ENCODE measurements around the gene DCAKD.
A peak's percentile ranks its signal among the peaks of the same experiment; 100 is the strongest.

The DCAKD gene

GRCh38 chr17:45050481-45051059, 862 bp downstream of the DCAKD start:
- peaks cover 58% of the 10 kb centered on the region for H3K4me1 Mint-ChIP-seq
- H3K27ac Mint-ChIP-seq = peak overlapping the region; percentile 96
- peak; percentile 61 for DNase-seq
- peak; percentile 30 for ATAC-seq
- H3K9me3 Mint-ChIP-seq = no peaks in the 10 kb centered on the region
- H3K27me3 Mint-ChIP-seq = no peaks in the 10 kb centered on the region
- peaks cover 20% of the 10 kb centered on the region for H3K36me3 Mint-ChIP-seq (ENCODE audit: low read depth)
- peak overlapping the region; percentile 91 for H3K4me3 Mint-ChIP-seq

- Mint-ChIP-seq H3K4me1 (peaks cover 58% of the 10 kb centered on the region), H3K9me3 (no peaks in the 10 kb centered on the region), H3K36me3 (ENCODE audit: low read depth) (peaks cover 17% of the 10 kb centered on the region), H3K4me3 (peak overlapping the region; percentile 91), H3K27me3 (no peaks in the 10 kb centered on the region), H3K27ac (peak overlapping the region; percentile 71)
- no peak for ATAC-seq
- DNase-seq = no peak
Observed at GRCh38 chr17:45048795-45049563, 2.5 kb downstream of the DCAKD start.

- H3K36me3 Mint-ChIP-seq (ENCODE audit: low read depth) = peaks cover 16% of the 10 kb centered on the region
- ATAC-seq = peak; percentile 53
- H3K4me1 Mint-ChIP-seq = peaks cover 66% of the 10 kb centered on the region
- H3K27ac Mint-ChIP-seq = peak overlapping the region; percentile 85
- peak; percentile 38 for DNase-seq
- H3K4me3 Mint-ChIP-seq = peak overlapping the region; percentile 37
- no peaks in the 10 kb centered on the region for H3K9me3 Mint-ChIP-seq
- no peaks in the 10 kb centered on the region for H3K27me3 Mint-ChIP-seq
Observed at GRCh38 chr17:45046537-45047125, 4.8 kb downstream of the DCAKD start.

GRCh38 chr17:45043813-45044540, 7.5 kb downstream of the DCAKD start:
- H3K4me3 Mint-ChIP-seq = no peak overlapping the region
- peaks cover 7% of the 10 kb centered on the region for H3K36me3 Mint-ChIP-seq (ENCODE audit: low read depth)
- no peak overlapping the region for H3K27ac Mint-ChIP-seq
- H3K4me1 Mint-ChIP-seq = peaks cover 54% of the 10 kb centered on the region
- no peaks in the 10 kb centered on the region for H3K27me3 Mint-ChIP-seq
- no peaks in the 10 kb centered on the region for H3K9me3 Mint-ChIP-seq
- DNase-seq (no peak), ATAC-seq (no peak)

GRCh38 chr17:45042346-45043120, 8.9 kb downstream of the DCAKD start:
- no peak overlapping the region for H3K4me3 Mint-ChIP-seq
- H3K36me3 Mint-ChIP-seq (ENCODE audit: low read depth) = peaks cover 6% of the 10 kb centered on the region
- ATAC-seq (no peak), DNase-seq (no peak)
- H3K27ac Mint-ChIP-seq = peak overlapping the region; percentile 38
- no peaks in the 10 kb centered on the region for H3K9me3 Mint-ChIP-seq
- peaks cover 45% of the 10 kb centered on the region for H3K4me1 Mint-ChIP-seq
- H3K27me3 Mint-ChIP-seq = no peaks in the 10 kb centered on the region

GRCh38 chr17:45040459-45040858, 11.0 kb downstream of the DCAKD start:
- Mint-ChIP-seq H3K4me3 (no peak overlapping the region), H3K27me3 (no peaks in the 10 kb centered on the region), H3K36me3 (ENCODE audit: low read depth) (peaks cover 3% of the 10 kb centered on the region), H3K4me1 (peaks cover 29% of the 10 kb centered on the region), H3K27ac (no peak overlapping the region), H3K9me3 (no peaks in the 10 kb centered on the region)
- no peak for ATAC-seq
- DNase-seq = no peak

- DNase-seq = no peak
- Mint-ChIP-seq H3K4me3 (no peak overlapping the region), H3K36me3 (ENCODE audit: low read depth) (peaks cover 10% of the 10 kb centered on the region), H3K27me3 (no peaks in the 10 kb centered on the region), H3K9me3 (no peaks in the 10 kb centered on the region), H3K4me1 (peaks cover 24% of the 10 kb centered on the region), H3K27ac (peak overlapping the region; percentile 8)
- ATAC-seq = no peak
Observed at GRCh38 chr17:45038728-45039634, 12.5 kb downstream of the DCAKD start.

- no peak overlapping the region for H3K27ac Mint-ChIP-seq
- H3K4me1 Mint-ChIP-seq = peaks cover 5% of the 10 kb centered on the region
- ATAC-seq = no peak
- no peak for DNase-seq
- H3K4me3 Mint-ChIP-seq = no peak overlapping the region
- H3K27me3 Mint-ChIP-seq = no peaks in the 10 kb centered on the region
- H3K9me3 Mint-ChIP-seq = no peaks in the 10 kb centered on the region
- H3K36me3 Mint-ChIP-seq (ENCODE audit: low read depth) = peaks cover 18% of the 10 kb centered on the region
Observed at GRCh38 chr17:45036691-45037090, 14.7 kb downstream of the DCAKD start.

GRCh38 chr17:45035848-45036247, 15.6 kb downstream of the DCAKD start:
- no peaks in the 10 kb centered on the region for H3K27me3 Mint-ChIP-seq
- no peak for ATAC-seq
- no peak overlapping the region for H3K27ac Mint-ChIP-seq
- no peak for DNase-seq
- H3K36me3 Mint-ChIP-seq (ENCODE audit: low read depth) = peaks cover 22% of the 10 kb centered on the region
- no peak overlapping the region for H3K4me3 Mint-ChIP-seq
- no peaks in the 10 kb centered on the region for H3K9me3 Mint-ChIP-seq
- H3K4me1 Mint-ChIP-seq = peaks cover 7% of the 10 kb centered on the region

GRCh38 chr17:45034599-45034998, 16.8 kb downstream of the DCAKD start:
- Mint-ChIP-seq H3K27ac (no peak overlapping the region), H3K4me1 (peaks cover 7% of the 10 kb centered on the region), H3K9me3 (no peaks in the 10 kb centered on the region), H3K36me3 (ENCODE audit: low read depth) (peaks cover 26% of the 10 kb centered on the region), H3K4me3 (no peak overlapping the region), H3K27me3 (no peaks in the 10 kb centered on the region)
- ATAC-seq = no peak
- DNase-seq = no peak

- Mint-ChIP-seq H3K36me3 (ENCODE audit: low read depth) (peaks cover 26% of the 10 kb centered on the region), H3K27ac (no peak overlapping the region)
- no peak for DNase-seq
Observed at GRCh38 chr17:45032174-45032541, 19.3 kb downstream of the DCAKD start.

GRCh38 chr17:45031231-45032173, 19.9 kb downstream of the DCAKD start:
- Mint-ChIP-seq H3K4me1 (peaks cover 3% of the 10 kb centered on the region), H3K9me3 (no peaks in the 10 kb centered on the region), H3K36me3 (ENCODE audit: low read depth) (peaks cover 26% of the 10 kb centered on the region), H3K4me3 (no peak overlapping the region), H3K27ac (no peak overlapping the region), H3K27me3 (no peaks in the 10 kb centered on the region)
- DNase-seq (no peak), ATAC-seq (no peak)

More at GRCh38 chr17:45032174-45032541, 19.3 kb downstream of the DCAKD start:
- Mint-ChIP-seq H3K9me3 (no peaks in the 10 kb centered on the region), H3K4me3 (no peak overlapping the region), H3K4me1 (peaks cover 3% of the 10 kb centered on the region), H3K27me3 (no peaks in the 10 kb centered on the region)
- ATAC-seq = no peak
